HepG2 (cell line): ENCODE data around the gene PRSS53. TPM values are rescaled to one million over a fixed set of nuclear protein-coding genes. Genes with fewer than 3 reads are reported as not detected.

Experiments used
- HNRNPH1 ChIP-seq: fragments of 200-400 bp; formaldehyde crosslinking; optimal IDR thresholded peaks from 2 replicates; pipeline ENCODE3; 2017; ENCODE audit warnings: mild to moderate bottlenecking, low read depth, low read length
- SIN3A ChIP-seq: IDR thresholded peaks from 2 replicates; pipeline ENCODE4 v1.6.1; 2011; ENCODE audit warnings: low read depth, mild to moderate bottlenecking, control low read depth, low read length, borderline replicate concordance
- SNAPC4 ChIP-seq: sonication (generic); formaldehyde crosslinking; IDR thresholded peaks from 2 replicates; pipeline ENCODE4 v1.4.0; 2020; ENCODE audit warnings: mild to moderate bottlenecking, missing genetic modification reagents
- ZBTB25 ChIP-seq: IDR thresholded peaks from 2 replicates; pipeline ENCODE4 v1.6.1; 2018; ENCODE audit warnings: missing genetic modification reagents
- ZNF20 ChIP-seq: sonication (generic); formaldehyde crosslinking; IDR thresholded peaks from 2 replicates; pipeline ENCODE4 v1.4.0; 2020; ENCODE audit warnings: mild to moderate bottlenecking, moderate library complexity, missing genetic modification reagents
- ZNF234 ChIP-seq: sonication (generic); formaldehyde crosslinking; conservative IDR thresholded peaks from 2 replicates; pipeline ENCODE4 v1.5.1; 2020; ENCODE audit warnings: mild to moderate bottlenecking, missing genetic modification reagents
- ZNF276 ChIP-seq: sonication (generic); formaldehyde crosslinking; IDR thresholded peaks from 2 replicates; pipeline ENCODE4 v1.4.0; 2020; ENCODE audit warnings: mild to moderate bottlenecking, low read depth, missing genetic modification reagents
- ZNF292 ChIP-seq: sonication (generic); formaldehyde crosslinking; IDR thresholded peaks from 2 replicates; pipeline ENCODE4 v1.8.1; 2022; ENCODE audit warnings: mild to moderate bottlenecking, low read depth, missing genetic modification reagents, borderline replicate concordance
- ZNF430 ChIP-seq: sonication (generic); formaldehyde crosslinking; IDR thresholded peaks from 2 replicates; pipeline ENCODE4 v1.9.0; 2021; ENCODE audit warnings: mild to moderate bottlenecking, missing genetic modification reagents
- ZNF510 ChIP-seq: sonication (generic); formaldehyde crosslinking; IDR thresholded peaks from 2 replicates; pipeline ENCODE4 v1.4.0; 2020; ENCODE audit warnings: low read depth, mild to moderate bottlenecking, missing genetic modification reagents
- ZNF546 ChIP-seq: sonication (generic); formaldehyde crosslinking; conservative IDR thresholded peaks from 2 replicates; pipeline ENCODE4 v1.8.1; 2023; ENCODE audit warnings: mild to moderate bottlenecking, missing genetic modification reagents
- ZNF547 ChIP-seq: sonication (generic); formaldehyde crosslinking; IDR thresholded peaks from 2 replicates; pipeline ENCODE4 v1.5.1; 2020; ENCODE audit warnings: mild to moderate bottlenecking, missing genetic modification reagents
- ZNF775 ChIP-seq: sonication (generic); formaldehyde crosslinking; IDR thresholded peaks from 2 replicates; pipeline ENCODE4 v1.4.0; 2020; ENCODE audit warnings: missing genetic modification reagents, mild to moderate bottlenecking, moderate library complexity, borderline replicate concordance
- ZSCAN20 ChIP-seq: sonication (generic); formaldehyde crosslinking; IDR thresholded peaks from 2 replicates; pipeline ENCODE4 v1.4.0; 2020; ENCODE audit warnings: missing genetic modification reagents, mild to moderate bottlenecking, borderline replicate concordance
- polyA plus RNA-seq, 8 experiments: library from polyadenylated mRNA; depleted of rRNA in 3 of 8; stranded (reverse) in 7 of 8; unstranded in 1 of 8; fragments of >200 nt; fragmentation: Illumina TruSeq in 4 of 8; extraction: Trizol in 4 of 8; gene quantifications; 2 replicates each; pipeline versions ENCODE4 v1.2.1 to v1.2.3, GENCODE V29; 2011 to 2016; ENCODE audit warnings: low read depth in 4 of 8, missing spikeins in 1 of 8, mixed read lengths in 1 of 8; ENCODE audit not compliant: insufficient read depth in 1 of 8
- total RNA-seq, 5 experiments: library from RNA; depleted of rRNA; stranded (reverse); fragments of >200 nt; fragmentation: Illumina TruSeq; extraction: Trizol; gene quantifications; 2 replicates each; pipeline ENCODE4 v1.2.3, GENCODE V29; 2016; ENCODE audit warnings: low read depth in 1 of 5
- TF ChIP-seq, protein P1 (sequence below): sonication (generic); formaldehyde crosslinking; conservative IDR thresholded peaks from 2 replicates; pipeline ENCODE4 v1.8.0; 2022; ENCODE audit warnings: low read depth, missing genetic modification reagents

PRSS53 gene
- total and polyA plus RNA-seq, 2 of the 13 experiments (the other 11 are each of a cell fraction or from before 2014, with no cell fraction given): 2.2 to 7.4 TPM

DNA sequence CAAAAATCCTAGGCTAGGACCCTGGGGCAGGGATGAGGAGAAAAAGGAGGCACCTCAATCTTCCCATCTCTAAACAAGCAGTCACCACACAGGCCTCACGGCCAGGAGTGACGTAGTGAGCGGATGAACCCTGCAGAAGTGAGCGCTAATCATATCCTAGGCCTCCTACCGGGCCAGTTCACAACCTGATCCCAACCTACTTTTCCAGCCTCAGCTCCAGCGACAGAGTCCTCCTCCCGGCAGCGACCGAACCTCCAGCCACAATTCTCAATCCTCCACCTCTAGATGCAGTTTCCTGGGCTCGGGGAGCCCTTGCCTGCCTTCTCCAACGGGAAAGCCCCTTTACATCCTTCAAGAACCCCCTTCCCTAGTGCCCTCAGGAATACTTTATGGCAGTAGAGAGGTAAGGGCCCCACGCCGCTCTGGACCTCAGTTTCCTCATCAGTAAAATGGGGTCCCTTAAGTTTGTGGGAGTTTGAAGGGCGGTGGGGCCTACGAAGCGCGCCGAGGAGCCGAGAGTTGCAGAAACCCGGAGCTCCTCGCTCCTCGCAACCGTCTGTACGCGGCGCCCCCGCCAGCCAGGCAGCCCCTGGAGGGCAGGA, 16.1 kb downstream of the PRSS53 start (continued):
- TF ChIP-seq ZNF775: no peak
- TF ChIP-seq HNRNPH1: no peak
- TF ChIP-seq SIN3A: no peak
- TF ChIP-seq, protein P1, sequence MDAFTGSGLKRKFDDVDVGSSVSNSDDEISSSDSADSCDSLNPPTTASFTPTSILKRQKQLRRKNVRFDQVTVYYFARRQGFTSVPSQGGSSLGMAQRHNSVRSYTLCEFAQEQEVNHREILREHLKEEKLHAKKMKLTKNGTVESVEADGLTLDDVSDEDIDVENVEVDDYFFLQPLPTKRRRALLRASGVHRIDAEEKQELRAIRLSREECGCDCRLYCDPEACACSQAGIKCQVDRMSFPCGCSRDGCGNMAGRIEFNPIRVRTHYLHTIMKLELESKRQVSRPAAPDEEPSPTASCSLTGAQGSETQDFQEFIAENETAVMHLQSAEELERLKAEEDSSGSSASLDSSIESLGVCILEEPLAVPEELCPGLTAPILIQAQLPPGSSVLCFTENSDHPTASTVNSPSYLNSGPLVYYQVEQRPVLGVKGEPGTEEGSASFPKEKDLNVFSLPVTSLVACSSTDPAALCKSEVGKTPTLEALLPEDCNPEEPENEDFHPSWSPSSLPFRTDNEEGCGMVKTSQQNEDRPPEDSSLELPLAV (CRISPR knock-in tag): no peak
- TF ChIP-seq ZNF510 (CRISPR knock-in tag): no peak
- no peak for TF ChIP-seq ZNF276
- TF ChIP-seq ZNF292 (CRISPR knock-in tag): no peak
- TF ChIP-seq ZSCAN20 (CRISPR knock-in tag): no peak
- 0 out of 2 replicates have a peak, but pooled peaks have one; percentile 45 for TF ChIP-seq ZNF546 (CRISPR knock-in tag)
- peak; percentile 32; the same call in 1 of the 2 replicates for TF ChIP-seq ZNF430 (CRISPR knock-in tag)
- no peak for TF ChIP-seq ZNF20
- no peak for TF ChIP-seq ZBTB25
- no peak for TF ChIP-seq ZNF234
- 0 out of 2 replicates have a peak, but pooled peaks have one; percentile 13 for TF ChIP-seq SNAPC4
- TF ChIP-seq ZNF547: no peak
